HCT116 (cell line): ENCODE results near the gene CISH. TPM values are rescaled to one million over a fixed set of nuclear protein-coding genes. Genes with fewer than 3 reads are reported as not detected.

Experiments used
- ATAC-seq: fragments of 200-7000 bp; cut with Tn5 transposase; 2 replicates; pipeline ENCODE4 v1.9.1; 2020; ENCODE audit warnings: mild to moderate bottlenecking, moderate library complexity
- BruUV-seq: library from RNA; stranded (reverse); fragments of 400-500 nt; replicated peaks from 2 replicates; lab custom pipeline; 2021; lab: Mats Ljungman, UMichigan
- CTCF ChIA-PET: fragments of 300-600 bp; sonication (Branson Sonifier 250); formaldehyde crosslinking; loops from one replicate; lab custom pipeline; 2021; ENCODE audit warnings: antibody characterized with exemption; lab: Charles Lee
- POLR2A ChIA-PET: fragments of 300-600, 350-600 bp; sonication (Branson Sonifier 250); formaldehyde crosslinking; loops from one replicate; lab custom pipeline; 2021; ENCODE audit warnings: antibody characterized with exemption; lab: Charles Lee
- RAD21 ChIA-PET, 2 experiments: fragments of 300-600 bp; sonication (Branson Sonifier 250); formaldehyde crosslinking; loops; one replicate each; lab custom pipeline; 2023; ENCODE audit warnings: low total read pairs in 2 of 2; ENCODE audit not compliant: uncharacterized antibody in 2 of 2, unreplicated experiment in 2 of 2, low non-redundant PET in 1 of 2; lab: Charles Lee
- DNase-seq: peaks from one replicate; pipeline ENCODE4 v3.0.0-alpha.2; 2010; ENCODE audit warnings: low read depth, low spot score
- H2AFZ ChIP-seq: fragments of 200-600 bp; shearing (Covaris generic), sonication (generic); 2 replicates; pipeline ENCODE4 v1.6.1; 2017; ENCODE audit warnings: low read depth, mixed run types, mixed read lengths, antibody characterized with exemption, low read length; ENCODE audit not compliant: poor library complexity, severe bottlenecking
- H3K27ac ChIP-seq: 2 replicates; pipeline ENCODE4 v1.5.1; 2012; ENCODE audit warnings: low read depth, low read length
- H3K27me3 ChIP-seq: fragments of 200-600 bp; sonication (generic); 2 replicates; pipeline ENCODE4 v1.6.1; 2016; ENCODE audit warnings: mixed run types, low read length, mixed read lengths; ENCODE audit not compliant: insufficient read depth
- H3K36me3 ChIP-seq, 2 experiments: fragments of 200-500 bp in 1 of 2; fragments of 200-600 bp in 1 of 2; sonication (Bioruptor generic) in 1 of 2; sonication (generic) in 1 of 2; 2 replicates each; pipeline versions ENCODE4 v1.5.1 to v1.6.1; 2014 to 2016; ENCODE audit warnings: low read length in 2 of 2, inconsistent platforms in 1 of 2, mixed read lengths in 1 of 2, mixed run types in 1 of 2; ENCODE audit not compliant: insufficient read depth in 2 of 2, control insufficient read depth in 1 of 2
- H3K4me1 ChIP-seq, 2 experiments: fragments of 200-600 bp in 1 of 2; sonication (generic) in 1 of 2; 2 replicates each; pipeline versions ENCODE4 v1.5.1 to v1.6.1; 2012 to 2017; ENCODE audit warnings: low read length in 2 of 2, inconsistent platforms in 1 of 2, mild to moderate bottlenecking in 1 of 2, mixed read lengths in 1 of 2, mixed run types in 1 of 2, moderate library complexity in 1 of 2; ENCODE audit not compliant: insufficient read depth in 2 of 2, control insufficient read depth in 1 of 2
- H3K4me2 ChIP-seq: fragments of 200-600 bp; sonication (generic); 2 replicates; pipeline ENCODE4 v1.6.1; 2017; ENCODE audit warnings: mixed run types, low read length, mixed read lengths
- H3K4me3 ChIP-seq, 2 experiments: fragments of 200-600 bp in 1 of 2; sonication (generic) in 1 of 2; replicated peaks in 1 of 2; 2 replicates each; pipeline ENCODE4 v1.5.1; 2011 to 2016; ENCODE audit warnings: low read length in 2 of 2, control low read depth in 1 of 2, low read depth in 1 of 2, mild to moderate bottlenecking in 1 of 2, mixed read lengths in 1 of 2, mixed run types in 1 of 2
- H3K79me2 ChIP-seq: fragments of 200-600 bp; sonication (generic); 2 replicates; pipeline ENCODE4 v1.6.1; 2017; ENCODE audit warnings: mild to moderate bottlenecking, mixed run types, low read length, moderate library complexity, mixed read lengths; ENCODE audit not compliant: insufficient read depth
- H3K9ac ChIP-seq: fragments of 200-600 bp; sonication (generic); 2 replicates; pipeline ENCODE4 v1.6.1; 2016; ENCODE audit warnings: low read length, mixed read lengths
- H3K9me2 ChIP-seq: fragments of 200-600 bp; sonication (generic), shearing (Covaris generic); 2 replicates; pipeline ENCODE4 v1.6.1; 2017; ENCODE audit warnings: mixed run types, mild to moderate bottlenecking, moderate library complexity; ENCODE audit not compliant: insufficient read depth
- H3K9me3 ChIP-seq, 2 experiments: fragments of 200-500 bp in 1 of 2; fragments of 200-600 bp in 1 of 2; sonication (Bioruptor generic) in 1 of 2; sonication (generic) in 1 of 2; 2 replicates each; pipeline ENCODE4 v1.6.1; 2014 to 2017; ENCODE audit warnings: low read length in 2 of 2, mixed read lengths in 2 of 2, inconsistent platforms in 1 of 2, low read depth in 1 of 2, mild to moderate bottlenecking in 1 of 2, mixed run types in 1 of 2, moderate library complexity in 1 of 2; ENCODE audit not compliant: control insufficient read depth in 1 of 2, insufficient read depth in 1 of 2
- H4K20me1 ChIP-seq: fragments of 200-600 bp; sonication (generic), shearing (Covaris generic); 2 replicates; pipeline ENCODE4 v1.6.1; 2017; ENCODE audit warnings: mixed run types, mild to moderate bottlenecking, moderate library complexity; ENCODE audit not compliant: insufficient read depth
- EZH2phosphoT487 ChIP-seq: fragments of 200-600 bp; IDR thresholded peaks from 2 replicates; pipeline ENCODE4 v1.6.1; 2018; ENCODE audit warnings: antibody characterized with exemption, borderline replicate concordance
- POLR2AphosphoS5 ChIP-seq: IDR thresholded peaks from 2 replicates; pipeline ENCODE4 v1.6.1; 2011; ENCODE audit warnings: mild to moderate bottlenecking, low read depth, low read length, moderate library complexity
- RAD21 ChIP-seq: IDR thresholded peaks from 2 replicates; pipeline ENCODE4 v1.6.1; 2012; ENCODE audit warnings: low read depth, mild to moderate bottlenecking
- YY1 ChIP-seq: IDR thresholded peaks from 2 replicates; pipeline ENCODE4 v1.6.1; 2011; ENCODE audit warnings: low read length, low read depth, moderate library complexity, mild to moderate bottlenecking; ENCODE audit not compliant: insufficient replicate concordance; ENCODE audit errors: extremely low read depth
- ZNF274 ChIP-seq: fragments of 200-500 bp; sonication (Bioruptor generic); IDR thresholded peaks from 2 replicates; pipeline ENCODE4 v1.6.1; 2014; ENCODE audit warnings: mild to moderate bottlenecking, low read depth, low read length, inconsistent platforms
- intact Hi-C: fragments of 100-400 bp; cut with micrococcal nuclease; formaldehyde crosslinking; loops from 2 replicates; pipeline ENCODE4 v1.10.0; 2022
- total RNA-seq: library from RNA; stranded (reverse); gene quantifications from one replicate; pipeline ENCODE4 v1.2.1, GENCODE V29; 2021; ENCODE audit not compliant: unreplicated experiment

The CISH gene
- total RNA-seq, 1 experiment from 2014 or later: 4.5 TPM

- no peaks in the 10 kb centered on the region for H4K20me1 ChIP-seq
- no TSS peak for BruUV-seq
- H3K27ac ChIP-seq: peak overlapping the region; percentile 87
- CTCF ChIA-PET: interaction anchor here (0.8 to 1.4 kb wide), 3 partner anchors 8 to 745 kb away, joined by 3 to 6 read pairs (median 5); no protein-coding TSS in a partner anchor
- intact Hi-C loops: no loop called here
- POLR2A ChIA-PET: interaction anchor here (2.4 kb wide), 1 partner anchor 28 kb away, joined by 8 read pairs; no protein-coding TSS in a partner anchor
- H3K4me3 ChIP-seq: peak overlapping the region in 1 of 2 experiments; percentile 29; a peak in 2 of 4 replicates
- ATAC-seq (peak; percentile 70), DNase-seq (no peak)
- H3K4me2 ChIP-seq: peak overlapping the region; percentile 75
- peaks cover 90% of the 10 kb centered on the region for H3K79me2 ChIP-seq
- TF ChIP-seq YY1 (peak; percentile 81), POLR2AphosphoS5 (peak; percentile 42; the same call in 1 of the 2 replicates), EZH2phosphoT487 (no peak)
- peaks cover 62 to 87% of the 10 kb centered on the region in 2 experiments for H3K4me1 ChIP-seq
- H3K27me3 ChIP-seq: no peaks in the 10 kb centered on the region
- H3K36me3 ChIP-seq: peaks cover 0 to 15% of the 10 kb centered on the region in 2 experiments; a peak in 1 of 4 replicates
- RAD21 ChIA-PET: interaction anchor here (0.9 to 1.2 kb wide), 2 partner anchors 9 to 28 kb away, joined by 3 to 4 read pairs; no protein-coding TSS in a partner anchor
- peak overlapping the region; percentile 47 for H3K9ac ChIP-seq
- no peaks in the 10 kb centered on the region for H3K9me2 ChIP-seq
- H2AFZ ChIP-seq: no peak overlapping the region
- no peaks in the 10 kb centered on the region for H3K9me3 ChIP-seq
Observed at GRCh38 chr3:50624634-50625033, 13.1 kb upstream of the CISH start.

- POLR2A ChIA-PET: interaction anchor here (2.4 kb wide), 1 partner anchor 29 kb away, joined by 8 read pairs; no protein-coding TSS in a partner anchor
- Histone ChIP-seq H3K36me3 (peaks cover 0 to 17% of the 10 kb centered on the region in 2 experiments; a peak in 1 of 4 replicates), H3K27ac (peak overlapping the region; percentile 87), H3K9me3 (no peaks in the 10 kb centered on the region), H3K4me2 (peak overlapping the region; percentile 75), H3K27me3 (no peaks in the 10 kb centered on the region), H3K4me3 (peak overlapping the region in 1 of 2 experiments; percentile 29; a peak in 2 of 4 replicates), H2AFZ (no peak overlapping the region), H3K9ac (peak overlapping the region; percentile 47), H4K20me1 (no peaks in the 10 kb centered on the region), H3K9me2 (no peaks in the 10 kb centered on the region)
- intact Hi-C loops: no loop called here
- BruUV-seq: no TSS peak
- TF ChIP-seq RAD21: no peak
- no peak for TF ChIP-seq ZNF274
- no peak for TF ChIP-seq POLR2AphosphoS5
- TF ChIP-seq, all 23 proteins: peak for 0
- DNase-seq: no peak
- ChIA-PET CTCF (interaction anchor here (1.4 to 1.9 kb wide), 2 partner anchors 29 kb away, joined by 6 to 7 read pairs; no protein-coding TSS in a partner anchor), RAD21 (interaction anchor here (0.9 to 1.2 kb wide), 2 partner anchors 8 to 29 kb away, joined by 3 to 4 read pairs; no protein-coding TSS in a partner anchor)
- no peak for ATAC-seq
- Histone ChIP-seq H3K4me1 (peaks cover 62 to 87% of the 10 kb centered on the region in 2 experiments), H3K79me2 (peaks cover 90% of the 10 kb centered on the region)
Observed at GRCh38 chr3:50623840-50624474, 12.4 kb upstream of the CISH start.
